ENCODE data around the gene CTSC.

DNA sequence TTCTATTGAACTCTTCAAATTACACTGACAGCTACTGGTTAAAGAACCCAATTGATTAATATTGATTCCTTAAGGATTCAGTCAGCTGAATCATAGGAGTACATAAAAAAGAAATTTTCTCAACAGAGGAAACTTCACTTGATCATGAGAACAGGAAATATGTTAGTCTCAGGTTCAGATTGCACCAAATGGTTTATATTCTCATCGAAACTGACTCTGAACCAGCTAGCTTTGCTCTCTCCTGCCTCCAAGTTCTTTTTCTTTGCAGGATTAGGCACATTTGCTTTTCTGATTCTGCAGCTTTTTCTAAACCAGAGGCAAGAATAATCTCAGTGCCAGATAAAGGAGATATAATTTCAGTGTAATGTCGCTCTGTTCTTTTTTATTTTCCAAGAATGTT is 33.2 kb upstream of the CTSC start:
- TF ChIP-seq, protein P1, sequence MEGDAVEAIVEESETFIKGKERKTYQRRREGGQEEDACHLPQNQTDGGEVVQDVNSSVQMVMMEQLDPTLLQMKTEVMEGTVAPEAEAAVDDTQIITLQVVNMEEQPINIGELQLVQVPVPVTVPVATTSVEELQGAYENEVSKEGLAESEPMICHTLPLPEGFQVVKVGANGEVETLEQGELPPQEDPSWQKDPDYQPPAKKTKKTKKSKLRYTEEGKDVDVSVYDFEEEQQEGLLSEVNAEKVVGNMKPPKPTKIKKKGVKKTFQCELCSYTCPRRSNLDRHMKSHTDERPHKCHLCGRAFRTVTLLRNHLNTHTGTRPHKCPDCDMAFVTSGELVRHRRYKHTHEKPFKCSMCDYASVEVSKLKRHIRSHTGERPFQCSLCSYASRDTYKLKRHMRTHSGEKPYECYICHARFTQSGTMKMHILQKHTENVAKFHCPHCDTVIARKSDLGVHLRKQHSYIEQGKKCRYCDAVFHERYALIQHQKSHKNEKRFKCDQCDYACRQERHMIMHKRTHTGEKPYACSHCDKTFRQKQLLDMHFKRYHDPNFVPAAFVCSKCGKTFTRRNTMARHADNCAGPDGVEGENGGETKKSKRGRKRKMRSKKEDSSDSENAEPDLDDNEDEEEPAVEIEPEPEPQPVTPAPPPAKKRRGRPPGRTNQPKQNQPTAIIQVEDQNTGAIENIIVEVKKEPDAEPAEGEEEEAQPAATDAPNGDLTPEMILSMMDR (IDR thresholded peaks at IDR 0.05; ENCODE audit: low read depth, low read length): no peak
- no peak for TF ChIP-seq POLR2A (IDR thresholded peaks at IDR 0.05; ENCODE audit: extremely low read depth, insufficient read length)
